OCI-LY3 (cell line): ENCODE data around the gene ERN1.

Experiments
- H2AFZ ChIP-seq: fragments of 200-600, 300-600 bp; shearing (Covaris generic); 2 replicates; pipeline ENCODE4 v1.6.0; 2014; ENCODE audit warnings: antibody characterized with exemption, low read depth, low read length
- H3K27ac ChIP-seq: fragments of 200-600, 300-600 bp; sonication (generic); 2 replicates; pipeline ENCODE4 v1.5.1; 2014; ENCODE audit warnings: mild to moderate bottlenecking, low read length, moderate library complexity, mixed read lengths
- H3K27me3 ChIP-seq: fragments of 200-600, 300-600 bp; sonication (generic); 2 replicates; pipeline ENCODE4 v1.6.1; 2014; ENCODE audit warnings: low read depth, low read length, mixed read lengths
- H3K36me3 ChIP-seq: fragments of 200-600, 300-600 bp; sonication (generic); replicated peaks from 2 replicates; pipeline ENCODE3; 2014; ENCODE audit warnings: low read depth, low read length, mixed read lengths
- H3K4me1 ChIP-seq: fragments of 300-600, 200-600 bp; sonication (generic); 2 replicates; pipeline ENCODE4 v1.6.1; 2014; ENCODE audit warnings: low read length, mixed read lengths
- H3K4me2 ChIP-seq: fragments of 200-600, 300-600 bp; sonication (generic); 2 replicates; pipeline ENCODE4 v1.6.1; 2014; ENCODE audit warnings: low read length, mixed read lengths
- H3K4me3 ChIP-seq: fragments of 300-600, 200-600 bp; sonication (generic); 2 replicates; pipeline ENCODE4 v1.5.1; 2014; ENCODE audit warnings: antibody characterized with exemption, mild to moderate bottlenecking, low read length, moderate library complexity
- H3K79me2 ChIP-seq: fragments of 300-600, 200-600 bp; shearing (Covaris generic); 2 replicates; pipeline ENCODE4 v1.6.1; 2014; ENCODE audit warnings: mild to moderate bottlenecking, low read length, mixed read lengths
- H3K9ac ChIP-seq: fragments of 300-600, 200-600 bp; shearing (Covaris generic); 2 replicates; pipeline ENCODE4 v1.6.0; 2014; ENCODE audit warnings: mild to moderate bottlenecking, low read length, moderate library complexity
- H3K9me3 ChIP-seq: fragments of 200-600, 300-600 bp; shearing (Covaris generic); 2 replicates; pipeline ENCODE4 v1.6.1; 2014; ENCODE audit warnings: low read length, mixed read lengths; ENCODE audit not compliant: insufficient read depth
- H4K20me1 ChIP-seq: fragments of 200-600, 300-600 bp; sonication (generic); 2 replicates; pipeline ENCODE4 v1.6.1; 2016; ENCODE audit warnings: low read length, mixed read lengths; ENCODE audit not compliant: insufficient read depth
- EZH2phosphoT487 ChIP-seq: fragments of 200-600 bp; shearing (Covaris generic); IDR thresholded peaks from 2 replicates; pipeline ENCODE4 v1.6.1; 2018; ENCODE audit warnings: antibody characterized with exemption, mixed run types, low read depth
- TF ChIP-seq, protein P1 (sequence below): fragments of 200-600, 300-600 bp; sonication (generic); IDR thresholded peaks from 2 replicates; pipeline ENCODE4 v1.5.1; 2014; ENCODE audit warnings: antibody characterized with exemption, low read length, low read depth

Gene ERN1

DNA sequence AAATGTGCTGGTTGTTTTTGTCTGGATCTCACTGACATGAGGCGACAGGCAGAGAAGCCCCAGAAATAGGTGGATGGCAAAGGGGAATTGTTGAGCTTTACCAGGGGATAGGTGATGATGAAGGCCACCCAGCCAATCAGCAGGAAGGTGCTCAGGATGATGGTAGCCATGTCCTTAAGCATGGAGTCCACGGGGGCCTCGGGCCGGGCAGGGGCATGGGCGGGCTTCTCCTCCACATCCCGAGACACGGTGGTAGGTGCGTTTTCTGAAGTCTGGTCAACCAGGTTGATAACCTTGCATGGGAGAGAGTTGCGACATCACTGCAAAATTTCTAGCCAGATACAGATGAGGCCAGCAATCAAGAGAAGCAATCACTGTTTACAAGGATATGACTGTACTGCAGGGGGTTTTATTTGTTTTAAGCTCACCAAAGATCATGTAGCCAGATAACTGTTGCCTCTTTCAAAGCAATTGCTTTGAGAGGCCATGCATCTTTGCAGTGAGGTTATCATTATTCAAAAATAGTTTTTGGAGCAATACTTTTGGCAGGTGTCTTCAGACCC lies 72.2 kb downstream of the ERN1 start:
- Histone ChIP-seq H3K4me2 (no peak overlapping the region), H3K9me3 (no peaks in the 10 kb centered on the region), H3K79me2 (no peaks in the 10 kb centered on the region), H2AFZ (no peak overlapping the region), H3K27me3 (no peaks in the 10 kb centered on the region), H3K27ac (peak overlapping the region; percentile 90; the same call in 1 of the 2 replicates), H4K20me1 (no peaks in the 10 kb centered on the region), H3K9ac (no peak overlapping the region), H3K4me1 (peaks cover 59% of the 10 kb centered on the region), H3K4me3 (no peak overlapping the region), H3K36me3 (peaks cover 76% of the 10 kb centered on the region)
- TF ChIP-seq, protein P1, sequence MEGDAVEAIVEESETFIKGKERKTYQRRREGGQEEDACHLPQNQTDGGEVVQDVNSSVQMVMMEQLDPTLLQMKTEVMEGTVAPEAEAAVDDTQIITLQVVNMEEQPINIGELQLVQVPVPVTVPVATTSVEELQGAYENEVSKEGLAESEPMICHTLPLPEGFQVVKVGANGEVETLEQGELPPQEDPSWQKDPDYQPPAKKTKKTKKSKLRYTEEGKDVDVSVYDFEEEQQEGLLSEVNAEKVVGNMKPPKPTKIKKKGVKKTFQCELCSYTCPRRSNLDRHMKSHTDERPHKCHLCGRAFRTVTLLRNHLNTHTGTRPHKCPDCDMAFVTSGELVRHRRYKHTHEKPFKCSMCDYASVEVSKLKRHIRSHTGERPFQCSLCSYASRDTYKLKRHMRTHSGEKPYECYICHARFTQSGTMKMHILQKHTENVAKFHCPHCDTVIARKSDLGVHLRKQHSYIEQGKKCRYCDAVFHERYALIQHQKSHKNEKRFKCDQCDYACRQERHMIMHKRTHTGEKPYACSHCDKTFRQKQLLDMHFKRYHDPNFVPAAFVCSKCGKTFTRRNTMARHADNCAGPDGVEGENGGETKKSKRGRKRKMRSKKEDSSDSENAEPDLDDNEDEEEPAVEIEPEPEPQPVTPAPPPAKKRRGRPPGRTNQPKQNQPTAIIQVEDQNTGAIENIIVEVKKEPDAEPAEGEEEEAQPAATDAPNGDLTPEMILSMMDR, result no peak
- no peak for TF ChIP-seq EZH2phosphoT487

DNA sequence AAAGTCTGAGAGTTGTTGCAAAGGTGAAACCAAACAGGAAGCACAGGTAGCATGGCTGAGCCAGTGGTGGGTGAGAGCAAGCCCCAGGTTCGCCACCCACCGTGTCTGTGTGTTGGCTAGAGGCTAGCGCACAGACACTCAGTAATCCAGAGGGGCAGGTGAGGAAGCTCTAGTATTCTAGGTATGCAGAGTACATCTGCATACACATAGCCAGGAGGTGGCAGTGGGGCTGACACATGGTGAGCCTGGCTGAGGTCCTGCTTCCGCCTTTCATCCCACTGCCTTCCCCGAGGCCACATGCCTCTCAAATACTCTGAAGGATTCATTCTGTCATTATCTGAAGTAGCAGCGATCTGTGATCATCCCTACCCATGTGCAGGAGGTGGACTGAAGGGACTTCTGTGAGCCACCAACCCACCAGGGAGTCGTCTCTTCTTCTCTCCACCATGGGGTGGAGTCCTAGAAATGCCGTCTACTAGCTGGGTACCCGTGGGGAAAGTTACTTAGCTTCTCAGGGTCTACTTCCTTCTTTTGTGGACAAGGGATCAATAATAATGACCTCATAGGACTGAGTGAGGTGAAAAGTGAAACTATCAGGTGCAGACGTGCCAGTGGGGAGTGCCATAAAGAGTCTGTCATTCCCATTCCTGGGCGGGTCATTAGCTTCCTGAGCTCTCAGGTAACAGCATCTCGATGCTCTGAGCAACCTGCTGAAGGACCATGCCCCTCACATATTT lies 73.5 kb downstream of the ERN1 start:
- peak overlapping the region; percentile 47 for H3K4me3 ChIP-seq
- no peaks in the 10 kb centered on the region for H3K79me2 ChIP-seq
- no peaks in the 10 kb centered on the region for H4K20me1 ChIP-seq
- TF ChIP-seq EZH2phosphoT487, result no peak
- TF ChIP-seq, protein P1, result peak; percentile 45
- no peaks in the 10 kb centered on the region for H3K9me3 ChIP-seq
- peak overlapping the region; percentile 90 for H3K27ac ChIP-seq
- peak overlapping the region; percentile 63 for H3K9ac ChIP-seq
- H3K4me1 ChIP-seq, result peaks cover 46% of the 10 kb centered on the region
- peak overlapping the region; percentile 7; the same call in 1 of the 2 replicates for H2AFZ ChIP-seq
- no peaks in the 10 kb centered on the region for H3K27me3 ChIP-seq
- H3K36me3 ChIP-seq, result peaks cover 75% of the 10 kb centered on the region
- peak overlapping the region; percentile 73 for H3K4me2 ChIP-seq

- Histone ChIP-seq H3K4me1 (peaks cover 36% of the 10 kb centered on the region), H3K27ac (peak overlapping the region; percentile 90), H3K79me2 (no peaks in the 10 kb centered on the region), H3K36me3 (peaks cover 78% of the 10 kb centered on the region), H3K27me3 (no peaks in the 10 kb centered on the region), H3K4me2 (peak overlapping the region; percentile 73), H4K20me1 (no peaks in the 10 kb centered on the region), H3K9ac (peak overlapping the region; percentile 63; the same call in 1 of the 2 replicates), H3K9me3 (no peaks in the 10 kb centered on the region), H2AFZ (no peak overlapping the region), H3K4me3 (peak overlapping the region; percentile 47; the same call in 1 of the 2 replicates)
- TF ChIP-seq, protein P1, result no peak
- TF ChIP-seq EZH2phosphoT487, result no peak
These were observed 74.5 kb downstream of the ERN1 start for GRCh38 chr17:64055183-64056142.

- Histone ChIP-seq H3K36me3 (peaks cover 78% of the 10 kb centered on the region), H3K4me1 (peaks cover 26% of the 10 kb centered on the region), H4K20me1 (no peaks in the 10 kb centered on the region), H3K27me3 (no peaks in the 10 kb centered on the region), H3K4me2 (no peak overlapping the region), H3K9me3 (no peaks in the 10 kb centered on the region), H3K9ac (no peak overlapping the region), H3K4me3 (no peak overlapping the region), H3K27ac (no peak overlapping the region), H3K79me2 (no peaks in the 10 kb centered on the region), H2AFZ (no peak overlapping the region)
- TF ChIP-seq, protein P1, result no peak
- no peak for TF ChIP-seq EZH2phosphoT487
These were observed 75.6 kb downstream of the ERN1 start for GRCh38 chr17:64054304-64054703.
